SK-N-SH treated with all-trans-retinoic acid at 6 μM for 48 hours (cell line): ENCODE measurements around the gene UTS2R.

Experiments
- ATAC-seq: fragments of 200-7000 bp; cut with Tn5 transposase; 3 replicates; pipeline ENCODE4 v1.9.1; 2020; ENCODE audit warnings: mild to moderate bottlenecking, moderate library complexity
- ARNTL ChIP-seq: fragments of 450-650 bp; formaldehyde crosslinking; IDR thresholded peaks from 2 replicates; pipeline ENCODE4 v1.5.0; 2020; ENCODE audit warnings: low read depth, mild to moderate bottlenecking, moderate library complexity, borderline replicate concordance
- BACH2 ChIP-seq: fragments of 250-450 bp; sonication (Bioruptor Pico); IDR thresholded peaks from 2 replicates; pipeline ENCODE4 v1.9.0; 2021; ENCODE audit warnings: mild to moderate bottlenecking, borderline replicate concordance
- CREB5 ChIP-seq: fragments of 250-450 bp; sonication (Bioruptor Pico); IDR thresholded peaks from 2 replicates; pipeline ENCODE4 v1.5.1; 2020; ENCODE audit warnings: low read depth, mild to moderate bottlenecking, moderate library complexity
- CSDC2 ChIP-seq: fragments of 250-450 bp; sonication (Bioruptor Pico); IDR thresholded peaks from 2 replicates; pipeline ENCODE4 v1.5.0; 2020; ENCODE audit warnings: mild to moderate bottlenecking, moderate library complexity
- CSRNP3 ChIP-seq: fragments of 250-450 bp; sonication (Bioruptor Pico); IDR thresholded peaks from 2 replicates; pipeline ENCODE4 v1.5.1; 2021; ENCODE audit warnings: mild to moderate bottlenecking, moderate library complexity
- ESRRG ChIP-seq: fragments of 250-450 bp; sonication (Bioruptor Pico); IDR thresholded peaks from 2 replicates; pipeline ENCODE4 v1.6.1; 2021; ENCODE audit warnings: mild to moderate bottlenecking
- GLIS3 ChIP-seq: fragments of 250-450 bp; sonication (Bioruptor Pico); IDR thresholded peaks from 2 replicates; pipeline ENCODE4 v1.5.0; 2020; ENCODE audit warnings: mild to moderate bottlenecking, moderate library complexity
- ISL1 ChIP-seq: fragments of 250-450 bp; sonication (Bioruptor Pico); IDR thresholded peaks from 2 replicates; pipeline ENCODE4 v2.1.2; 2022; ENCODE audit warnings: mild to moderate bottlenecking, moderate library complexity
- OSR1 ChIP-seq: fragments of 250-450 bp; sonication (Bioruptor Pico); IDR thresholded peaks from 2 replicates; pipeline ENCODE4 v1.8.0; 2022; ENCODE audit warnings: moderate library complexity, mild to moderate bottlenecking, inconsistent platforms
- POU6F1 ChIP-seq: fragments of 250-450 bp; sonication (Bioruptor Pico); IDR thresholded peaks from 2 replicates; pipeline ENCODE4 v1.8.0; 2021; ENCODE audit warnings: low read depth, mild to moderate bottlenecking, moderate library complexity, borderline replicate concordance
- PPARA ChIP-seq: fragments of 250-450 bp; sonication (Bioruptor Pico); IDR thresholded peaks from 2 replicates; pipeline ENCODE4 v1.5.0; 2020; ENCODE audit warnings: mild to moderate bottlenecking, borderline replicate concordance
- SNAI2 ChIP-seq: fragments of 250-450 bp; sonication (Bioruptor Pico); IDR thresholded peaks from 2 replicates; pipeline ENCODE4 v1.5.0; 2020; ENCODE audit warnings: mild to moderate bottlenecking, moderate library complexity
- TCF4 ChIP-seq: fragments of 250-450 bp; sonication (Bioruptor Pico); IDR thresholded peaks from 2 replicates; pipeline ENCODE4 v1.8.0; 2021; ENCODE audit warnings: mild to moderate bottlenecking, moderate library complexity, borderline replicate concordance
- TSHZ2 ChIP-seq: fragments of 250-450 bp; sonication (Bioruptor Pico); IDR thresholded peaks from 2 replicates; pipeline ENCODE4 v1.5.0; 2020; ENCODE audit warnings: mild to moderate bottlenecking, moderate library complexity
- ZC3H10 ChIP-seq: fragments of 250-450 bp; sonication (Bioruptor Pico); IDR thresholded peaks from 2 replicates; pipeline ENCODE4 v1.5.1; 2021; ENCODE audit warnings: mild to moderate bottlenecking, moderate library complexity
- ZFP3 ChIP-seq: fragments of 250-450 bp; sonication (Bioruptor Pico); IDR thresholded peaks from 2 replicates; pipeline ENCODE4 v1.5.0; 2020; ENCODE audit warnings: mild to moderate bottlenecking, moderate library complexity
- ZFP30 ChIP-seq: fragments of 450-650 bp; formaldehyde crosslinking; IDR thresholded peaks from 2 replicates; pipeline ENCODE4 v1.5.0; 2022; ENCODE audit warnings: mild to moderate bottlenecking, moderate library complexity

The UTS2R gene

GRCh38 chr17:82325286-82326180, 46.0 kb upstream of the UTS2R start:
- ATAC-seq: no peak
- TF ChIP-seq ZFP30: no peak
- TF ChIP-seq GLIS3 (CRISPR knock-in tag): no peak

GRCh38 chr17:82327289-82327688, 44.3 kb upstream of the UTS2R start:
- TF ChIP-seq ESRRG (CRISPR knock-in tag): no peak
- TF ChIP-seq CREB5 (CRISPR knock-in tag): no peak
- no peak for TF ChIP-seq ZFP30
- TF ChIP-seq BACH2 (CRISPR knock-in tag): no peak
- no peak for TF ChIP-seq CSRNP3
- TF ChIP-seq OSR1 (CRISPR knock-in tag): no peak
- no peak for TF ChIP-seq POU6F1 (CRISPR knock-in tag)
- no peak for TF ChIP-seq ARNTL
- TF ChIP-seq SNAI2 (CRISPR knock-in tag): no peak
- no peak for TF ChIP-seq TSHZ2 (CRISPR knock-in tag)
- TF ChIP-seq GLIS3 (CRISPR knock-in tag): no peak
- TF ChIP-seq TCF4: no peak

GRCh38 chr17:82327757-82328140, 43.8 kb upstream of the UTS2R start:
- TF ChIP-seq ISL1 (CRISPR knock-in tag) (no peak), BACH2 (CRISPR knock-in tag) (no peak), ZFP3 (CRISPR knock-in tag) (no peak), PPARA (CRISPR knock-in tag) (no peak), CSDC2 (CRISPR knock-in tag) (no peak), GLIS3 (CRISPR knock-in tag) (no peak), ZC3H10 (CRISPR knock-in tag) (no peak), OSR1 (CRISPR knock-in tag) (no peak)
- no peak for ATAC-seq

More at GRCh38 chr17:82327289-82327688, 44.3 kb upstream of the UTS2R start:
- ATAC-seq: no peak

GRCh38 chr17:82328141-82328993, 43.2 kb upstream of the UTS2R start:
- TF ChIP-seq POU6F1 (CRISPR knock-in tag) (no peak), TCF4 (no peak), ESRRG (CRISPR knock-in tag) (no peak), CREB5 (CRISPR knock-in tag) (no peak)
- TF ChIP-seq, all 23 proteins: peak for 0
- no peak for ATAC-seq
